ENCODE measurements around the gene ANXA5.

The ANXA5 gene

GRCh38 chr4:121679267-121679666 is 17.5 kb downstream of the ANXA5 start:
- DNase-seq (ENCODE audit: low read depth), result no peak

- DNase-seq (ENCODE audit: low read depth), result no peak
Measured at GRCh38 chr4:121677524-121677923, 19.3 kb downstream of the ANXA5 start.

- no peak for DNase-seq (ENCODE audit: low read depth)
Measured at GRCh38 chr4:121676345-121677075, 20.3 kb downstream of the ANXA5 start.

- no peak for DNase-seq (ENCODE audit: low read depth)
Measured at GRCh38 chr4:121675715-121676114, 21.1 kb downstream of the ANXA5 start.

- no peak for DNase-seq (ENCODE audit: low read depth)
Measured at GRCh38 chr4:121674696-121675095, 22.1 kb downstream of the ANXA5 start.

- no peak for DNase-seq (ENCODE audit: low read depth)
Measured at GRCh38 chr4:121674191-121674590, 22.6 kb downstream of the ANXA5 start.

GRCh38 chr4:121669163-121669550 is 27.6 kb downstream of the ANXA5 start:
- peak; percentile 61 for DNase-seq (ENCODE audit: low read depth)

GRCh38 chr4:121668368-121669162 is 28.2 kb downstream of the ANXA5 start:
- DNase-seq (ENCODE audit: low read depth), result peak; percentile 97

GRCh38 chr4:121666091-121666679 is 30.6 kb downstream of the ANXA5 start:
- no peak for DNase-seq (ENCODE audit: low read depth)

- no peak for DNase-seq (ENCODE audit: low read depth)
Measured at GRCh38 chr4:121665371-121665770, 31.4 kb downstream of the ANXA5 start.

- DNase-seq (ENCODE audit: low read depth), result no peak
Measured at GRCh38 chr4:121662225-121662624, 34.6 kb downstream of the ANXA5 start.

- peak; percentile 29 for DNase-seq (ENCODE audit: low read depth)
Measured at GRCh38 chr4:121660175-121660933, 36.4 kb downstream of the ANXA5 start.

GRCh38 chr4:121658125-121658524 is 38.7 kb downstream of the ANXA5 start:
- no peak for DNase-seq (ENCODE audit: low read depth)

- DNase-seq (ENCODE audit: low read depth), result peak; percentile 70
Measured at GRCh38 chr4:121656269-121656641, 40.5 kb downstream of the ANXA5 start.

- no peak for DNase-seq (ENCODE audit: low read depth)
Measured at GRCh38 chr4:121655320-121656268, 41.2 kb downstream of the ANXA5 start.

GRCh38 chr4:121654738-121655137 is 42.0 kb downstream of the ANXA5 start:
- no peak for DNase-seq (ENCODE audit: low read depth)

GRCh38 chr4:121653986-121654385 is 42.8 kb downstream of the ANXA5 start:
- no peak for DNase-seq (ENCODE audit: low read depth)

GRCh38 chr4:121653214-121653613 is 43.6 kb downstream of the ANXA5 start:
- no peak for DNase-seq (ENCODE audit: low read depth)

GRCh38 chr4:121651597-121651996 is 45.2 kb downstream of the ANXA5 start:
- DNase-seq (ENCODE audit: low read depth), result no peak

GRCh38 chr4:121650741-121651140 is 46.0 kb downstream of the ANXA5 start:
- DNase-seq (ENCODE audit: low read depth), result no peak

- DNase-seq (ENCODE audit: low read depth), result no peak
Measured at GRCh38 chr4:121648516-121648915, 48.3 kb downstream of the ANXA5 start.
